Adrenal gland (tissue), 5 donors: Measurements from ENCODE around the gene CALML3.

ENCODE experiments used
- POLR2A ChIP-seq, 2 donors: fragments of 450-650 bp; IDR thresholded peaks; one replicate each; pipeline ENCODE4 v1.6.1; 2017; ENCODE audit warnings: antibody characterized with exemption in 2 of 2, mild to moderate bottlenecking in 2 of 2, moderate library complexity in 1 of 2
- TF ChIP-seq, protein P1 (sequence below), 6 experiments: fragments of 450-650 bp in 4 of 6; fragments of 200-600 bp in 2 of 6; sonication (generic) in 1 of 6; IDR thresholded peaks; 1 replicate in 5 of 6; 2 replicates in 1 of 6; pipeline versions ENCODE4 v1.5.1 to v1.8.0; 2016 to 2021; ENCODE audit warnings: antibody characterized with exemption in 6 of 6, mild to moderate bottlenecking in 2 of 6, moderate library complexity in 1 of 6
- donor health status: DM: no; HTN: no; CAD: no.

DNA sequence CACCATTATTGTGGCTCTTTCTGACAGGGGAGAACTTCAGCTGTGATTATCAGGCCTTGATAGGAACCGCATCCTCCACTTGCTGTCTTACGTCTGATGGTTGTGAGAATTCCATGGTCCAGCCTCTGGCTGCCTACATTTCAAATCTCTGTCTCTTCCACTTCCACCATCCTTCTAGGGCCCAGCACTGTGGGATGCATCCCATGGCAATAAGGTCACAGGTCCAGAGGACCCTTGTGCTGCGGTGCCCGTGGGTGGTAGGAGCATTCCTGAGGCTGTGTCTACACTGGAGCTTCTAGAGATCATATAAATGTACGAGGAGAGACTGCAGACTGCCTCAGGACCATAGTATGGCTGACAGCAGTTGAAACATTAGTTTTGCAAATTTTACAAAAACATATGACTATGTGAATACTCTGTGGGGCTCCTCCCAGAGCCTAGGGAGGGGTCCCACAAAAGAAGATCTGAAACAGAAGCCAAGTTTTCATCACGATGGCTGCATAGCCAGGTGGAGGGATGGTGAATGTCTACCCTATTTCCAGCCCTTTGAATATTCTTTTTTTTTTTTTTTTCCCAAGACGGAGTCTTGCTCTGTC, 11.8 kb downstream of the CALML3 start:
- TF ChIP-seq, protein P1, sequence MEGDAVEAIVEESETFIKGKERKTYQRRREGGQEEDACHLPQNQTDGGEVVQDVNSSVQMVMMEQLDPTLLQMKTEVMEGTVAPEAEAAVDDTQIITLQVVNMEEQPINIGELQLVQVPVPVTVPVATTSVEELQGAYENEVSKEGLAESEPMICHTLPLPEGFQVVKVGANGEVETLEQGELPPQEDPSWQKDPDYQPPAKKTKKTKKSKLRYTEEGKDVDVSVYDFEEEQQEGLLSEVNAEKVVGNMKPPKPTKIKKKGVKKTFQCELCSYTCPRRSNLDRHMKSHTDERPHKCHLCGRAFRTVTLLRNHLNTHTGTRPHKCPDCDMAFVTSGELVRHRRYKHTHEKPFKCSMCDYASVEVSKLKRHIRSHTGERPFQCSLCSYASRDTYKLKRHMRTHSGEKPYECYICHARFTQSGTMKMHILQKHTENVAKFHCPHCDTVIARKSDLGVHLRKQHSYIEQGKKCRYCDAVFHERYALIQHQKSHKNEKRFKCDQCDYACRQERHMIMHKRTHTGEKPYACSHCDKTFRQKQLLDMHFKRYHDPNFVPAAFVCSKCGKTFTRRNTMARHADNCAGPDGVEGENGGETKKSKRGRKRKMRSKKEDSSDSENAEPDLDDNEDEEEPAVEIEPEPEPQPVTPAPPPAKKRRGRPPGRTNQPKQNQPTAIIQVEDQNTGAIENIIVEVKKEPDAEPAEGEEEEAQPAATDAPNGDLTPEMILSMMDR (IDR thresholded peaks at IDR 0.05): no peak
- no peak for TF ChIP-seq POLR2A (IDR thresholded peaks at IDR 0.05)
